ENCODE measurements around the gene OPTC.

- TF ChIP-seq POLR2A (IDR thresholded peaks at IDR 0.05) (no peak), CTCF (IDR thresholded peaks at IDR 0.05) (no peak)
These were observed 54.9 kb downstream of the OPTC start for GRCh38 chr1:203548892-203549291.
